ENCODE data around the gene TRPV2.

DNA sequence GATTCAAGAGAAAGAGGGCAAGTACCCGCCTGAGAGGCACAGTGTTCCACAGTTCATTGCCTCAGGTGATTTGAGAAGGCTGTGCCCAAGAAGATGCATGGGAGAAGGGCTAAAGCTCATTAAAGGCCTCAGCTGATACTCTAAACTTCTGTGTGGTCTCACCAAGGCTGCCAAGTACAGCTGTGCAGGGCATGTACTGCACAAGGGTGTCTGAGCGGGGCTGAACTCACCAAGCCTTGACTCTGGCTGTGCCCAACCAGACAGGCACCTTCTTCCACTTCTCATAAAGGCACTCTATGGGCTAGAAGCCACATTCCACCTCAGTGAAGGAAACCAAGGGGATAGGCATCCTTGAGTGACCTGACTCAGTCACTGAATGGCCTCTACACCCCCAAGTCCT, 63.9 kb downstream of the TRPV2 start:
- TF ChIP-seq GATA2 (IDR thresholded peaks at IDR 0.05; ENCODE audit: low read depth, low read length) (no peak), GATA3 (IDR thresholded peaks at IDR 0.05; ENCODE audit: low read depth, low read length) (no peak)
